Sigmoid colon (tissue), 7 donors: ENCODE results near the gene SLFN12. TPM values are rescaled to one million over a fixed set of nuclear protein-coding genes. Genes with fewer than 3 reads are reported as not detected.

Source experiments
- DNase-seq: peaks from one replicate; pipeline ENCODE4 v3.0.0-alpha.2; 2019
- H3K27ac ChIP-seq, 4 donors: fragments of 200-600 bp; sonication (generic); one replicate each; pipeline ENCODE4 v1.5.1; 2016 to 2019; ENCODE audit warnings: mild to moderate bottlenecking in 1 of 4
- H3K27me3 ChIP-seq, 3 donors: fragments of 200-600 bp; sonication (generic); one replicate each; pipeline ENCODE4 v1.5.1; 2019; ENCODE audit warnings: mild to moderate bottlenecking in 1 of 3
- H3K36me3 ChIP-seq, 4 donors: fragments of 200-600 bp; sonication (generic); one replicate each; pipeline ENCODE4 v1.5.1; 2016 to 2019
- H3K4me1 ChIP-seq, 4 donors: fragments of 200-600 bp; sonication (generic); one replicate each; pipeline ENCODE4 v1.5.1; 2017 to 2019
- H3K4me3 ChIP-seq, 4 donors: fragments of 200-600 bp; sonication (generic); one replicate each; pipeline ENCODE4 v1.5.1; 2017 to 2019; ENCODE audit warnings: mild to moderate bottlenecking in 2 of 4, moderate library complexity in 1 of 4
- H3K9me3 ChIP-seq, 4 donors: fragments of 200-600 bp in 3 of 4; sonication (generic) in 3 of 4; one replicate each; pipeline versions ENCODE4 v1.5.1 to v1.6.1; 2013 to 2019
- CTCF ChIP-seq, 4 experiments: fragments of 450-650 bp in 3 of 4; fragments of 200-600 bp in 1 of 4; IDR thresholded peaks; one replicate each; pipeline ENCODE4 v1.5.1; 2016 to 2019; ENCODE audit warnings: antibody characterized with exemption in 4 of 4, mild to moderate bottlenecking in 3 of 4, moderate library complexity in 2 of 4
- EP300 ChIP-seq, 4 donors: sonication (generic); formaldehyde crosslinking; IDR thresholded peaks; one replicate each; pipeline ENCODE4 v1.6.1; 2017; ENCODE audit warnings: antibody characterized with exemption in 4 of 4
- POLR2A ChIP-seq, 2 donors: fragments of 450-650 bp; IDR thresholded peaks; one replicate each; pipeline ENCODE4 v1.6.1; 2016; ENCODE audit warnings: antibody characterized with exemption in 2 of 2, mild to moderate bottlenecking in 2 of 2, moderate library complexity in 2 of 2
- POLR2AphosphoS5 ChIP-seq, 4 donors: sonication (generic); formaldehyde crosslinking; IDR thresholded peaks; one replicate each; pipeline ENCODE4 v1.6.1; 2017; ENCODE audit warnings: antibody characterized with exemption in 4 of 4
- WGBS, 2 donors: extraction: QIAGEN DNeasy Blood & Tissue Kit; methylation state at CpG; one replicate each; pipeline ENCODE4 v1.1.7; 2013; 5-methylcytosine and 5-hydroxymethylcytosine counted together
- intact Hi-C: fragments of 100-400 bp; cut with DNase I; formaldehyde crosslinking; loops from one replicate; pipeline ENCODE4 v1.15.1; 2023
- polyA plus RNA-seq, 3 donors: library from polyadenylated mRNA; stranded (reverse); fragments of 200-250 nt; gene quantifications; one replicate each; pipeline ENCODE4 v1.2.3, GENCODE V29; 2013
- total RNA-seq, 4 donors: library from RNA; depleted of rRNA; stranded (reverse); fragments of >200 nt; gene quantifications; one replicate each; pipeline ENCODE4 v1.1.0, GENCODE V29; 2016
- donor health status: healthy with polysubstance abuse.
- donor health status: Bipolar disorder and iron deficiency.
- donor health status: healthy.

Gene SLFN12
- total RNA-seq: 10 to 100 TPM in 2 of 4 donors, 1 to 10 TPM in 2; 6.4 to 19.9 (median 10.2) TPM
- 1 to 10 TPM in 2 of 3 donors, under 1 TPM in 1; 0.69 to 1.2 (median 1.1) TPM for polyA plus RNA-seq

GRCh38 chr17:35432176-35433074 is at the start of gene SLFN12:
Gene SLFN12 (minus strand): TSS chr17:35432500. CDS start chr17:35423028, 9,472 bp downstream.
- WGBS, 2 donors: 30 to 36% methylated on average over 22 of the region's 22 CpGs
- TF ChIP-seq POLR2AphosphoS5 (IDR thresholded peaks at IDR 0.05): peak; percentile 30 to 74 (median 68)
- no peak for TF ChIP-seq CTCF (IDR thresholded peaks at IDR 0.05)
- peaks cover 0 to 26% (median 20%) of the 10 kb centered on the region in 4 donors for H3K4me1 ChIP-seq
- peak within 1 kb of the TSS; percentile 80 to 87 (median 85) for H3K27ac ChIP-seq
- no peaks in the 10 kb centered on the region for H3K27me3 ChIP-seq
- H3K9me3 ChIP-seq: no peaks in the 10 kb centered on the region
- intact Hi-C loops: loop anchor here (2.0 to 10.0 kb wide), 3 partner anchors 60 to 118 kb away; partner anchors contain the start of genes SLFN11 and SLFN12L
- peak; percentile 87 for DNase-seq
- peak within 1 kb of the TSS; percentile 43 to 62 (median 54) for H3K4me3 ChIP-seq
- H3K36me3 ChIP-seq: no peaks in the 10 kb centered on the region

- DNase-seq: no peak
- TF ChIP-seq CTCF (IDR thresholded peaks at IDR 0.05) (no peak), POLR2AphosphoS5 (IDR thresholded peaks at IDR 0.05) (no peak), POLR2A (IDR thresholded peaks at IDR 0.05) (no peak), EP300 (IDR thresholded peaks at IDR 0.05) (no peak)
- H3K27ac ChIP-seq: no peak overlapping the region
- WGBS, 2 donors: 63 to 77% methylated on average over 5 of the region's 5 CpGs
- H3K36me3 ChIP-seq: no peaks in the 10 kb centered on the region
- H3K9me3 ChIP-seq: no peaks in the 10 kb centered on the region
- H3K4me3 ChIP-seq: no peak overlapping the region
- H3K4me1 ChIP-seq: no peaks in the 10 kb centered on the region
- intact Hi-C loops: no loop called here
- peaks cover 0 to 28% (median 0%) of the 10 kb centered on the region in 3 donors for H3K27me3 ChIP-seq
These were observed 47.0 kb upstream of the SLFN12 start for GRCh38 chr17:35479271-35479670.

- TF ChIP-seq EP300 (IDR thresholded peaks at IDR 0.05) (no peak), POLR2A (IDR thresholded peaks at IDR 0.05) (no peak), CTCF (IDR thresholded peaks at IDR 0.05) (no peak), POLR2AphosphoS5 (IDR thresholded peaks at IDR 0.05) (no peak)
- H3K27ac ChIP-seq: no peak overlapping the region
- no peak for DNase-seq
- H3K4me3 ChIP-seq: no peak overlapping the region
- intact Hi-C loops: no loop called here
- H3K36me3 ChIP-seq: no peaks in the 10 kb centered on the region
- H3K9me3 ChIP-seq: no peaks in the 10 kb centered on the region
- no peaks in the 10 kb centered on the region for H3K4me1 ChIP-seq
- 61 to 75% methylated on average over 5 of the region's 5 CpGs for WGBS, 2 donors
- peaks cover 0 to 22% (median 0%) of the 10 kb centered on the region in 3 donors for H3K27me3 ChIP-seq
These were observed 44.9 kb upstream of the SLFN12 start for GRCh38 chr17:35477248-35477647.

DNA sequence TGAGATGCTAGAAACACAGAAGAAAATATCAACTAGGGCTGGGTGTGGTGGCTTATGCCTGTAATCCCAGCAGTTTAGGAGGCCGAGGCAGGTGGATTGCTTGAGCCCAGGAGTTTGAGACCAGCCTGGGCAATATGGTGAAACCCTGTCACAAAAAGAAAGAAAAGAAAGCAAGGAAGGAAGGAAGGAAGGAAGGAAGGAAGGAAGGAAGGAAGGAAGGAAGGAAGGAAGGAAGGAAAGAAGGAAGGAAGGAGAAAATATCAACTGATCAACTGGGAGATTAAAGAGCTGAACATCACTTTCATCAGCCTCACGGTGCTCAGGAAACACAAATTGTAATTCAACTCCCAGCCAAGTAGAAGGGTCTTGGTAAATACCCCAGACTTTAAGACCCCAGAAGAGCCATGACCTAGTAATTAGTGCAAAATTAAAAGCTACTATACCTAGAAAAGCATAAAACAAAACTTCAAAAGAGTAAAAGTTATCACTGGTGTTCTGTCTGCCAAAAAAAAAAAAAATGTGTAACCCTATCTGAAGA is 44.1 kb upstream of the SLFN12 start:
- WGBS, 2 donors: 61 to 75% methylated on average over 2 of the region's 2 CpGs
- Histone ChIP-seq H3K4me3 (no peak overlapping the region), H3K4me1 (no peaks in the 10 kb centered on the region), H3K36me3 (no peaks in the 10 kb centered on the region), H3K27me3 (peaks cover 0 to 20% (median 0%) of the 10 kb centered on the region in 3 donors), H3K27ac (no peak overlapping the region), H3K9me3 (no peaks in the 10 kb centered on the region)
- TF ChIP-seq EP300 (IDR thresholded peaks at IDR 0.05): no peak
- no peak for TF ChIP-seq CTCF (IDR thresholded peaks at IDR 0.05)
- no peak for TF ChIP-seq POLR2A (IDR thresholded peaks at IDR 0.05)
- TF ChIP-seq POLR2AphosphoS5 (IDR thresholded peaks at IDR 0.05): no peak
- DNase-seq: no peak
- intact Hi-C loops: no loop called here
